ENCODE results near the gene SLC6A2.

GRCh38 chr16:55746081-55746480, 90.3 kb downstream of the SLC6A2 start:
- TF ChIP-seq POLR2A (IDR thresholded peaks at IDR 0.05) (no peak), CTCF (IDR thresholded peaks at IDR 0.05) (no peak), POLR2AphosphoS5 (IDR thresholded peaks at IDR 0.05) (no peak)

Measured in transverse colon (tissue), 4 donors.